GM18502 (cell line): Measurements from ENCODE around the gene CLMN.

Experiments
- ATAC-seq: cut with Tn5 transposase; IDR thresholded peaks from one replicate; pipeline ENCODE4 v1.9.1; 2021; ENCODE audit warnings: mild to moderate bottlenecking; ENCODE audit not compliant: unreplicated experiment, poor library complexity

The CLMN gene

GRCh38 chr14:95228240-95228639, 91.5 kb downstream of the CLMN start:
- no peak for ATAC-seq

- ATAC-seq = no peak
These were observed 92.3 kb downstream of the CLMN start for GRCh38 chr14:95227279-95227860.

- ATAC-seq = no peak
These were observed 92.9 kb downstream of the CLMN start for GRCh38 chr14:95226801-95227200.

- ATAC-seq = no peak
These were observed 94.3 kb downstream of the CLMN start for GRCh38 chr14:95225251-95225887.

GRCh38 chr14:95222870-95223398, 96.8 kb downstream of the CLMN start:
- ATAC-seq = no peak

- ATAC-seq = no peak
These were observed 97.5 kb downstream of the CLMN start for GRCh38 chr14:95222151-95222631.

- no peak for ATAC-seq
These were observed 98.2 kb downstream of the CLMN start for GRCh38 chr14:95221531-95221930.

- ATAC-seq = no peak
These were observed 99.0 kb downstream of the CLMN start for GRCh38 chr14:95220663-95221231.

GRCh38 chr14:95218472-95219193, 101.1 kb downstream of the CLMN start:
- no peak for ATAC-seq

- no peak for ATAC-seq
These were observed 101.7 kb downstream of the CLMN start for GRCh38 chr14:95218006-95218405.

GRCh38 chr14:95217391-95217900, 102.3 kb downstream of the CLMN start:
- ATAC-seq = no peak

GRCh38 chr14:95216008-95216407, 103.7 kb downstream of the CLMN start:
- no peak for ATAC-seq

GRCh38 chr14:95215094-95215725, 104.5 kb downstream of the CLMN start:
- ATAC-seq = no peak

GRCh38 chr14:95213774-95214173, 105.9 kb downstream of the CLMN start:
- no peak for ATAC-seq

GRCh38 chr14:95211721-95212504, 107.8 kb downstream of the CLMN start:
- ATAC-seq = peak; percentile 34

GRCh38 chr14:95210699-95211098, 109.0 kb downstream of the CLMN start:
- no peak for ATAC-seq

- ATAC-seq = no peak
These were observed 111.1 kb downstream of the CLMN start for GRCh38 chr14:95208598-95208997.

GRCh38 chr14:95207475-95208233, 112.1 kb downstream of the CLMN start:
- ATAC-seq = no peak

- ATAC-seq = no peak
These were observed 113.2 kb downstream of the CLMN start for GRCh38 chr14:95206534-95206933.
